H1 (cell line): ENCODE data around the gene P2RX5. TPM values are rescaled to one million over a fixed set of nuclear protein-coding genes. Genes with fewer than 3 reads are reported as not detected.

ENCODE experiments used
- CTCF ChIA-PET: fragments of 300-600 bp; sonication (Branson Sonifier 250); formaldehyde crosslinking; loops from one replicate; lab custom pipeline; 2021; ENCODE audit not compliant: partially characterized antibody; lab: Charles Lee
- POLR2A ChIA-PET: fragments of 300-600 bp; sonication (Branson Sonifier 250); formaldehyde crosslinking; loops from one replicate; lab custom pipeline; 2021; ENCODE audit warnings: inconsistent platforms; ENCODE audit not compliant: partially characterized antibody; lab: Charles Lee
- DNase-seq, 2 experiments: peaks; one replicate each; pipeline versions ENCODE4 v3.0.0 to v3.0.0-alpha.2; 2010 to 2022; ENCODE audit warnings: low spot score in 2 of 2, low read depth in 1 of 2, mixed read lengths in 1 of 2
- FAIRE-seq: peaks from 2 replicates; lab custom pipeline; 2011; peaks lifted over from hg19 to GRCh38; lab: Jason Lieb, UNC
- H2AFZ ChIP-seq: 2 replicates; pipeline ENCODE4 v1.8.1; 2012; ENCODE audit warnings: low read length, inconsistent platforms
- H2AK5ac ChIP-seq: 2 replicates; pipeline ENCODE4 v1.6.1; 2013; ENCODE audit warnings: low read depth, low read length
- H2BK120ac ChIP-seq: replicated peaks from 2 replicates; pipeline ENCODE3; 2013; ENCODE audit warnings: low read depth, low read length, inconsistent platforms
- H2BK12ac ChIP-seq: 2 replicates; pipeline ENCODE4 v1.6.1; 2013; ENCODE audit warnings: low read depth, low read length
- H2BK15ac ChIP-seq: 2 replicates; pipeline ENCODE4 v1.6.1; 2013; ENCODE audit warnings: low read length
- H2BK20ac ChIP-seq: 2 replicates; pipeline ENCODE4 v1.6.1; 2013; ENCODE audit warnings: low read length
- H2BK5ac ChIP-seq: 2 replicates; pipeline ENCODE4 v1.6.1; 2013; ENCODE audit warnings: low read depth, low read length
- H3K14ac ChIP-seq: 2 replicates; pipeline ENCODE4 v1.6.1; 2013; ENCODE audit warnings: inconsistent platforms; ENCODE audit not compliant: insufficient read length
- H3K18ac ChIP-seq: 2 replicates; pipeline ENCODE4 v1.6.1; 2013; ENCODE audit warnings: low read length; ENCODE audit errors: extremely low read depth
- H3K23ac ChIP-seq: 2 replicates; pipeline ENCODE4 v1.6.1; 2013; ENCODE audit warnings: inconsistent platforms; ENCODE audit not compliant: insufficient read length
- H3K23me2 ChIP-seq: 2 replicates; pipeline ENCODE4 v1.6.1; 2013; ENCODE audit warnings: low read depth, low read length
- H3K27ac ChIP-seq: 2 replicates; pipeline ENCODE4 v1.6.1; 2011; ENCODE audit warnings: low read depth, low read length, inconsistent platforms
- H3K27me3 ChIP-seq, 4 experiments: replicated peaks in 1 of 4; 1 replicate in 1 of 4; 2 replicates in 3 of 4; pipeline versions ENCODE4 v1.6.1 to v1.8.1; 2011 to 2013; ENCODE audit warnings: low read length in 3 of 4, mild to moderate bottlenecking in 3 of 4, inconsistent platforms in 2 of 4, mixed read lengths in 2 of 4, moderate library complexity in 1 of 4; ENCODE audit not compliant: control insufficient read depth in 3 of 4, insufficient read depth in 3 of 4; ENCODE audit errors: extremely low read depth in 1 of 4
- H3K36me3 ChIP-seq, 4 experiments: 2 replicates each; pipeline versions ENCODE4 v1.6.1 to v1.8.1; 2011 to 2013; ENCODE audit warnings: mild to moderate bottlenecking in 4 of 4, low read length in 3 of 4, moderate library complexity in 2 of 4, control low read depth in 1 of 4, inconsistent platforms in 1 of 4; ENCODE audit not compliant: insufficient read depth in 4 of 4, control insufficient read depth in 2 of 4
- H3K4ac ChIP-seq: replicated peaks from 2 replicates; pipeline ENCODE3; 2013; ENCODE audit warnings: low read length, low read depth, mixed read lengths, inconsistent platforms; ENCODE audit not compliant: insufficient read length
- H3K4me1 ChIP-seq, 4 experiments: replicated peaks in 1 of 4; 1 replicate in 1 of 4; 2 replicates in 3 of 4; pipeline versions ENCODE4 v1.6.1 to v1.8.1; 2011 to 2013; ENCODE audit warnings: low read length in 3 of 4, inconsistent platforms in 2 of 4, mixed read lengths in 1 of 4; ENCODE audit not compliant: insufficient read depth in 4 of 4, control insufficient read depth in 3 of 4
- H3K4me2 ChIP-seq, 2 experiments: 2 replicates each; pipeline versions ENCODE4 v1.6.1 to v1.8.1; 2011 to 2013; ENCODE audit warnings: low read depth in 2 of 2, low read length in 2 of 2, control low read depth in 1 of 2, inconsistent platforms in 1 of 2, mild to moderate bottlenecking in 1 of 2; ENCODE audit not compliant: insufficient read depth in 1 of 2
- H3K4me3 ChIP-seq, 4 experiments: fragments of 200-600, 300-600 bp in 1 of 4; sonication (generic), shearing (Covaris generic), sonication (Bioruptor Twin) in 1 of 4; 2 replicates each; pipeline versions ENCODE4 v1.5.1 to v1.8.1; 2011 to 2016; ENCODE audit warnings: low read length in 4 of 4, low read depth in 3 of 4, control low read depth in 2 of 4, inconsistent platforms in 2 of 4, mild to moderate bottlenecking in 2 of 4, mixed read lengths in 1 of 4, moderate library complexity in 1 of 4; ENCODE audit not compliant: insufficient read depth in 2 of 4; ENCODE audit errors: extremely low read depth in 1 of 4
- H3K56ac ChIP-seq: replicated peaks from 2 replicates; pipeline ENCODE3; 2013; ENCODE audit warnings: low read depth, mild to moderate bottlenecking, mixed read lengths, low read length, inconsistent platforms; ENCODE audit not compliant: insufficient read length
- H3K79me1 ChIP-seq: 2 replicates; pipeline ENCODE4 v1.6.1; 2013; ENCODE audit warnings: low read depth, low read length, control low read depth
- H3K79me2 ChIP-seq, 2 experiments: 2 replicates each; pipeline versions ENCODE4 v1.6.1 to v1.8.1; 2012 to 2013; ENCODE audit warnings: low read length in 2 of 2, mild to moderate bottlenecking in 2 of 2, inconsistent platforms in 1 of 2; ENCODE audit not compliant: insufficient read depth in 2 of 2, control insufficient read depth in 1 of 2
- H3K9ac ChIP-seq, 4 experiments: replicated peaks in 1 of 4; 1 replicate in 1 of 4; 2 replicates in 3 of 4; pipeline versions ENCODE4 v1.6.1 to v1.8.1; 2011 to 2013; ENCODE audit warnings: low read depth in 3 of 4, low read length in 3 of 4, control low read depth in 2 of 4, mild to moderate bottlenecking in 2 of 4, moderate library complexity in 2 of 4, inconsistent platforms in 1 of 4; ENCODE audit errors: extremely low read depth in 1 of 4
- H3K9me3 ChIP-seq, 2 experiments: 2 replicates each; pipeline versions ENCODE4 v1.6.1 to v1.8.1; 2012 to 2013; ENCODE audit warnings: mild to moderate bottlenecking in 2 of 2, moderate library complexity in 2 of 2, control low read depth in 1 of 2, inconsistent platforms in 1 of 2, low read depth in 1 of 2, low read length in 1 of 2, mixed read lengths in 1 of 2; ENCODE audit not compliant: insufficient read depth in 2 of 2
- H4K20me1 ChIP-seq, 2 experiments: replicated peaks in 1 of 2; 2 replicates each; pipeline versions ENCODE3 to v1.8.1; 2011 to 2013; ENCODE audit warnings: inconsistent platforms in 2 of 2, low read length in 2 of 2, mild to moderate bottlenecking in 1 of 2; ENCODE audit not compliant: insufficient read depth in 2 of 2, control insufficient read depth in 1 of 2
- H4K5ac ChIP-seq: 2 replicates; pipeline ENCODE4 v1.6.1; 2013; ENCODE audit warnings: low read length, low read depth, mixed read lengths, inconsistent platforms; ENCODE audit not compliant: insufficient read length
- H4K8ac ChIP-seq: 2 replicates; pipeline ENCODE4 v1.8.0; 2013; ENCODE audit warnings: mild to moderate bottlenecking, moderate library complexity, low read length, inconsistent platforms; ENCODE audit not compliant: insufficient read depth; ENCODE audit errors: extremely low read depth
- H4K91ac ChIP-seq: replicated peaks from 2 replicates; pipeline ENCODE3; 2013; ENCODE audit warnings: low read length, mixed read lengths, inconsistent platforms; ENCODE audit not compliant: insufficient read length
- RBBP5 ChIP-seq: IDR thresholded peaks from 2 replicates; pipeline ENCODE4 v1.7.1; 2012; ENCODE audit warnings: low read depth, mild to moderate bottlenecking, inconsistent platforms, low read length, moderate library complexity, borderline replicate concordance
- RXRA ChIP-seq: IDR thresholded peaks from 2 replicates; pipeline ENCODE4 v1.6.1; 2011; ENCODE audit warnings: low read depth, mild to moderate bottlenecking, low read length, moderate library complexity; ENCODE audit not compliant: insufficient read depth
- WGBS, 2 experiments: shearing (Covaris generic) in 1 of 2; methylation state at CpG; one replicate each; pipeline versions ENCODE4 v1.1.6 to v1.1.7; 2013 to 2015; ENCODE audit warnings: low lambda C conversion rate in 2 of 2, mixed read lengths in 2 of 2, inconsistent platforms in 1 of 2, low coverage in 1 of 2, missing lambda C conversion rate in 1 of 2; ENCODE audit not compliant: insufficient replicate concordance in 2 of 2, insufficient coverage in 1 of 2, insufficient read length in 1 of 2; ENCODE audit errors: extremely low coverage in 1 of 2, missing lambda C conversion rate in 1 of 2; 5-methylcytosine and 5-hydroxymethylcytosine counted together
- polyA plus RNA-seq, 7 experiments: library from polyadenylated mRNA; depleted of rRNA in 3 of 7; stranded (reverse) in 5 of 7; unstranded in 2 of 7; fragments of >200 nt in 5 of 7; fragments of 200-250 nt in 2 of 7; gene quantifications; 1 replicate in 5 of 7; 2 replicates in 1 of 7; 4 replicates in 1 of 7; pipeline versions ENCODE4 v1.2.1 to v1.2.3, GENCODE V29; 2011 to 2013; ENCODE audit warnings: missing spikeins in 2 of 7, mixed read lengths in 2 of 7
- total RNA-seq: library from RNA; stranded (reverse); fragmentation: NEBNext Ultra II Directional; extraction: Animal tissue kit (Norgen Biotek cat#: 25700); gene quantifications from 2 replicates; pipeline ENCODE4 v1.2.1, GENCODE V29; 2021

Gene P2RX5
- total and polyA plus RNA-seq, 2 of the 8 experiments (the other 6 are each of a cell fraction or from before 2014, with no cell fraction given): 12.0 to 15.6 TPM

DNA sequence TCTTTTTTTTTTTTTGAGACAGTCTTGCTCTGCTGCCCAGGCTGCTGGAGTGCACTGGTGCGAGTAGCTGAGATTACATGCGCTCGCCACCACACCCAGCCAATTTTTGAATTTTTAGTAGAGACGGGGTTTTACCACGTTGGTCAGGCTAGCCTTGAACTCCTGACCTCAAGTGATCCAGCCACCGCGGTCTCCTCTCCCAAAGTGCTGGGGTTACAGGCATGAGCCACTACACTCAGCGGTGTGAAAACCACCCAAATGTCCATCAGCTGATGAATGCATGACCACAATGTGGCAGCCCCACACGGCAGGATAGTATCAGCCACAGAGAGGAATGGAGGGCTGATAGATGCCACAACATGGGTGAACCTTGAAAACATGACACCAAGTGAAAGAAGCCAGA is 2.1 kb downstream of the P2RX5 start:
- TF ChIP-seq RBBP5 (no peak), RXRA (no peak)
- Histone ChIP-seq H3K9ac (no peak overlapping the region), H3K4me1 (peaks cover 0 to 14% (median 8%) of the 10 kb centered on the region in 4 experiments; a peak in 5 of 7 replicates), H3K4ac (no peak overlapping the region), H2AFZ (no peak overlapping the region), H3K4me2 (no peak overlapping the region), H2BK20ac (no peak overlapping the region), H3K18ac (no peak overlapping the region), H4K5ac (no peak overlapping the region), H2BK15ac (no peak overlapping the region), H4K20me1 (peaks cover 0 to 8% of the 10 kb centered on the region in 2 experiments), H3K36me3 (no peaks in the 10 kb centered on the region), H3K14ac (no peak overlapping the region), H3K9me3 (no peaks in the 10 kb centered on the region), H3K79me2 (no peaks in the 10 kb centered on the region), H3K27ac (no peak overlapping the region), H2BK120ac (no peak overlapping the region), H4K91ac (no peak overlapping the region), H3K79me1 (no peaks in the 10 kb centered on the region), H4K8ac (no peak overlapping the region), H3K23ac (no peak overlapping the region), H3K23me2 (peaks cover 9% of the 10 kb centered on the region; the same call in 1 of the 2 replicates), H3K27me3 (peaks cover 0 to 22% (median 13%) of the 10 kb centered on the region in 4 experiments; a peak in 6 of 7 replicates), H2AK5ac (no peak overlapping the region), H2BK5ac (no peak overlapping the region), H3K4me3 (no peak overlapping the region), H3K56ac (no peak overlapping the region), H2BK12ac (no peak overlapping the region)
- WGBS, 2 experiments: 84% methylated on average over 8 of the region's 9 CpGs; no CpG with 5 or more reads in 1 of the 2 experiments
- ChIA-PET CTCF (interaction anchor here (0.9 to 3.0 kb wide), 4 partner anchors 11 to 55 kb away, joined by 3 to 20 read pairs (median 4); no protein-coding TSS in a partner anchor), POLR2A (interaction anchor here (2.9 to 3.1 kb wide), 2 partner anchors 27 to 30 kb away, joined by 10 to 13 read pairs; partner anchors contain the start of gene HASPIN)
- no peak for FAIRE-seq
- DNase-seq: no peak
